HEK293 (cell line): ENCODE results near the gene FOXS1.

Experiments
- CTCF ChIA-PET: fragments of 350-600 bp; formaldehyde crosslinking; extraction: SDS; loops from one replicate; lab custom pipeline; 2021; ENCODE audit warnings: antibody characterized with exemption; lab: Yijun Ruan, JAX
- POLR2A ChIA-PET: fragments of 300-600 bp; formaldehyde crosslinking; extraction: SDS; loops from one replicate; lab custom pipeline; 2020; ENCODE audit warnings: antibody characterized with exemption, inconsistent platforms; lab: Yijun Ruan, JAX
- H3K27ac ChIP-seq: fragments of 200-500 bp; sonication (Bioruptor generic); 2 replicates; pipeline ENCODE4 v1.5.1; 2014; ENCODE audit warnings: low read depth, low read length, control low read depth, inconsistent platforms; ENCODE audit errors: extremely low read depth
- H3K36me3 ChIP-seq, 2 experiments: fragments of 200-500 bp in 1 of 2; sonication (Bioruptor generic) in 1 of 2; 1 replicate in 1 of 2; 2 replicates in 1 of 2; pipeline ENCODE4 v1.5.1; 2014 to 2017; ENCODE audit warnings: inconsistent platforms in 2 of 2, low read length in 2 of 2; ENCODE audit not compliant: control insufficient read depth in 2 of 2, insufficient read depth in 1 of 2
- H3K4me1 ChIP-seq: fragments of 200-500 bp; sonication (Bioruptor generic); 2 replicates; pipeline ENCODE4 v1.5.1; 2014; ENCODE audit warnings: mild to moderate bottlenecking, low read length, inconsistent platforms; ENCODE audit not compliant: control insufficient read depth, insufficient read depth
- H3K4me3 ChIP-seq: 2 replicates; pipeline ENCODE4 v1.5.1; 2011; ENCODE audit warnings: low read depth, mild to moderate bottlenecking, control low read depth, low read length, moderate library complexity
- H3K9me3 ChIP-seq: fragments of 200-500 bp; sonication (Bioruptor generic); 2 replicates; pipeline ENCODE4 v1.5.1; 2014; ENCODE audit warnings: low read depth, low read length, inconsistent platforms; ENCODE audit not compliant: control insufficient read depth, insufficient read depth
- BCL11A ChIP-seq: fragments of 450-650 bp; formaldehyde crosslinking; IDR thresholded peaks from 2 replicates; pipeline ENCODE4 v1.5.1; 2016; ENCODE audit warnings: low read depth, missing biosample characterization, missing genetic modification characterization
- EGR2 ChIP-seq: fragments of 450-650 bp; formaldehyde crosslinking; IDR thresholded peaks from 2 replicates; pipeline ENCODE4 v1.5.1; 2016; ENCODE audit warnings: low read depth, missing biosample characterization, missing genetic modification characterization
- FEZF1 ChIP-seq: fragments of 450-650 bp; formaldehyde crosslinking; IDR thresholded peaks from 2 replicates; pipeline ENCODE4 v1.5.1; 2016; ENCODE audit warnings: missing biosample characterization, missing genetic modification characterization
- GLI2 ChIP-seq: fragments of 450-650 bp; formaldehyde crosslinking; IDR thresholded peaks from 2 replicates; pipeline ENCODE4; 2017; ENCODE audit warnings: missing biosample characterization, missing genetic modification characterization, low read depth, borderline replicate concordance
- OSR2 ChIP-seq: fragments of 450-650 bp; formaldehyde crosslinking; IDR thresholded peaks from 2 replicates; pipeline ENCODE4 v1.5.1; 2016; ENCODE audit warnings: missing biosample characterization, missing genetic modification characterization
- PRDM10 ChIP-seq: fragments of 450-650 bp; formaldehyde crosslinking; IDR thresholded peaks from 2 replicates; pipeline ENCODE4 v1.5.1; 2016; ENCODE audit warnings: missing biosample characterization, missing genetic modification characterization
- SP7 ChIP-seq: fragments of 450-650 bp; formaldehyde crosslinking; IDR thresholded peaks from 2 replicates; pipeline ENCODE4 v1.5.1; 2016; ENCODE audit warnings: missing biosample characterization, missing genetic modification characterization
- WT1 ChIP-seq: fragments of 450-650 bp; formaldehyde crosslinking; IDR thresholded peaks from 2 replicates; pipeline ENCODE4 v1.5.1; 2016; ENCODE audit warnings: missing biosample characterization, missing genetic modification characterization
- ZBTB1 ChIP-seq: fragments of 450-650 bp; formaldehyde crosslinking; IDR thresholded peaks from 2 replicates; pipeline ENCODE4 v1.5.1; 2016; ENCODE audit warnings: missing biosample characterization, missing genetic modification characterization
- ZBTB26 ChIP-seq: fragments of 450-650 bp; formaldehyde crosslinking; optimal IDR thresholded peaks from 2 replicates; pipeline ENCODE3; 2016; ENCODE audit warnings: missing biosample characterization, mild to moderate bottlenecking, missing genetic modification characterization
- ZBTB49 ChIP-seq: fragments of 450-650 bp; formaldehyde crosslinking; IDR thresholded peaks from 2 replicates; pipeline ENCODE4 v1.5.1; 2016; ENCODE audit warnings: missing biosample characterization, missing genetic modification characterization, low read depth
- ZFP69B ChIP-seq: fragments of 450-650 bp; formaldehyde crosslinking; IDR thresholded peaks from 2 replicates; pipeline ENCODE4 v1.5.1; 2016; ENCODE audit warnings: missing biosample characterization, missing genetic modification characterization
- ZNF112 ChIP-seq: fragments of 450-650 bp; formaldehyde crosslinking; IDR thresholded peaks from 2 replicates; pipeline ENCODE4 v1.5.0; 2017; ENCODE audit warnings: missing biosample characterization, missing genetic modification characterization
- ZNF121 ChIP-seq: fragments of 450-650 bp; formaldehyde crosslinking; IDR thresholded peaks from 2 replicates; pipeline ENCODE4 v1.5.1; 2016; ENCODE audit warnings: missing biosample characterization, missing genetic modification characterization
- ZNF138 ChIP-seq: fragments of 450-650 bp; formaldehyde crosslinking; IDR thresholded peaks from 2 replicates; pipeline ENCODE4 v1.5.1; 2016; ENCODE audit warnings: missing biosample characterization, missing genetic modification characterization, borderline replicate concordance
- ZNF248 ChIP-seq: fragments of 450-650 bp; formaldehyde crosslinking; IDR thresholded peaks from 2 replicates; pipeline ENCODE4 v1.5.1; 2017; ENCODE audit warnings: missing biosample characterization, missing genetic modification characterization
- ZNF292 ChIP-seq: fragments of 450-650 bp; formaldehyde crosslinking; IDR thresholded peaks from 2 replicates; pipeline ENCODE4 v1.5.1; 2016; ENCODE audit warnings: low read depth, missing biosample characterization, missing genetic modification characterization, borderline replicate concordance
- ZNF335 ChIP-seq: fragments of 450-650 bp; formaldehyde crosslinking; conservative IDR thresholded peaks from 2 replicates; pipeline ENCODE4 v1.5.1; 2016; ENCODE audit warnings: missing biosample characterization, missing genetic modification characterization
- ZNF350 ChIP-seq: fragments of 450-650 bp; formaldehyde crosslinking; IDR thresholded peaks from 2 replicates; pipeline ENCODE4 v1.5.0; 2017; ENCODE audit warnings: missing biosample characterization, mild to moderate bottlenecking, missing genetic modification characterization
- ZNF473 ChIP-seq: fragments of 450-650 bp; formaldehyde crosslinking; IDR thresholded peaks from 2 replicates; pipeline ENCODE4 v1.5.1; 2017; ENCODE audit warnings: missing biosample characterization, missing genetic modification characterization
- ZNF530 ChIP-seq: fragments of 450-650 bp; formaldehyde crosslinking; IDR thresholded peaks from 2 replicates; pipeline ENCODE4 v1.5.1; 2016; ENCODE audit warnings: low read depth, missing biosample characterization, missing genetic modification characterization
- ZNF549 ChIP-seq: fragments of 450-650 bp; IDR thresholded peaks from 2 replicates; pipeline ENCODE4 v1.5.1; 2018; ENCODE audit warnings: missing biosample characterization, missing genetic modification characterization, mild to moderate bottlenecking, inconsistent platforms, moderate library complexity
- ZNF600 ChIP-seq: fragments of 450-650 bp; formaldehyde crosslinking; IDR thresholded peaks from 2 replicates; pipeline ENCODE4 v1.5.1; 2016; ENCODE audit warnings: missing biosample characterization, missing genetic modification characterization
- ZNF777 ChIP-seq: fragments of 450-650 bp; formaldehyde crosslinking; IDR thresholded peaks from 2 replicates; pipeline ENCODE4 v1.5.1; 2017; ENCODE audit warnings: missing biosample characterization, missing genetic modification characterization, borderline replicate concordance
- ZNF830 ChIP-seq: fragments of 450-650 bp; IDR thresholded peaks from 2 replicates; pipeline ENCODE4 v1.5.0; 2018; ENCODE audit warnings: missing biosample characterization, missing genetic modification characterization, low read depth, mild to moderate bottlenecking, moderate library complexity

FOXS1 gene

GRCh38 chr20:31822421-31823330, 22.7 kb downstream of the FOXS1 start (continued):
- 0 out of 2 replicates have a peak, but pooled peaks have one; percentile 7 for TF ChIP-seq PRDM10 (tag by site-specific recombination)
- 0 out of 2 replicates have a peak, but pooled peaks have one; percentile 43 for TF ChIP-seq WT1
- TF ChIP-seq ZNF248 (tag by site-specific recombination) = no peak
- no peak for TF ChIP-seq ZBTB1 (tag by site-specific recombination)
- no peak for TF ChIP-seq ZNF112 (tag by site-specific recombination)
- TF ChIP-seq BCL11A (tag by site-specific recombination) = no peak
- TF ChIP-seq ZNF777 = no peak
- TF ChIP-seq ZNF121 (tag by site-specific recombination) = no peak
- TF ChIP-seq OSR2 (tag by site-specific recombination) = no peak
- no peak for TF ChIP-seq ZNF473 (tag by site-specific recombination)
- peak; percentile 22; the same call in 1 of the 2 replicates for TF ChIP-seq EGR2 (tag by site-specific recombination)
- TF ChIP-seq SP7 (tag by site-specific recombination) = peak; percentile 81; the same call in 1 of the 2 replicates
- TF ChIP-seq ZNF600 = peak; percentile 53; the same call in 1 of the 2 replicates
- peak; percentile 52; the same call in 1 of the 2 replicates for TF ChIP-seq ZFP69B (tag by site-specific recombination)
- no peak for TF ChIP-seq ZNF549
- no peak for TF ChIP-seq GLI2
- peak; percentile 30; the same call in 1 of the 2 replicates for TF ChIP-seq ZNF335 (tag by site-specific recombination)

GRCh38 chr20:31821427-31821826, 24.0 kb downstream of the FOXS1 start:
- Histone ChIP-seq H3K4me3 (no peak overlapping the region), H3K4me1 (no peaks in the 10 kb centered on the region), H3K27ac (no peak overlapping the region), H3K36me3 (no peaks in the 10 kb centered on the region), H3K9me3 (no peaks in the 10 kb centered on the region)
- POLR2A ChIA-PET = no interaction called here
- CTCF ChIA-PET = interaction anchor here (0.7 to 4.1 kb wide), 4 partner anchors 25 to 130 kb away, joined by 3 to 46 read pairs (median 14); partner anchors contain the start of genes FOXS1 and PDRG1
- TF ChIP-seq FEZF1 (tag by site-specific recombination) (no peak), ZNF830 (tag by site-specific recombination) (no peak), ZBTB49 (tag by site-specific recombination) (no peak), ZNF350 (tag by site-specific recombination) (no peak), ZNF138 (no peak), ZBTB26 (tag by site-specific recombination) (no peak), ZNF292 (no peak), ZNF530 (no peak)
